ENCODE results near the gene CRY2. TPM values are rescaled to one million over a fixed set of nuclear protein-coding genes. Genes with fewer than 3 reads are reported as not detected.
"Not testable (repeated sequence)": the region's sequence is repeated elsewhere in the genome, so short reads cannot be mapped to it uniquely, and the experiment has no call there.

Gene CRY2
- total RNA-seq, 1 donor from 2014 or later: 23.8 TPM

GRCh38 chr11:45832811-45833441, 14.3 kb upstream of the CRY2 start:
- Mint-ChIP-seq H3K27me3 (ENCODE audit: unreplicated experiment) (peaks cover 3% of the 10 kb centered on the region), H3K27ac (ENCODE audit: unreplicated experiment) (no peak overlapping the region), H3K36me3 (ENCODE audit: low read depth, unreplicated experiment) (no peaks in the 10 kb centered on the region), H3K4me1 (ENCODE audit: unreplicated experiment) (no peaks in the 10 kb centered on the region), H3K9me3 (ENCODE audit: unreplicated experiment) (no peaks in the 10 kb centered on the region), H3K4me3 (ENCODE audit: unreplicated experiment) (no peak overlapping the region)
- DNase-seq (ENCODE audit: low spot score): no peak
- no peak for TF ChIP-seq CTCF (IDR thresholded peaks at IDR 0.05; ENCODE audit: unreplicated experiment)

- peaks cover 3% of the 10 kb centered on the region for H3K27me3 Mint-ChIP-seq (ENCODE audit: unreplicated experiment)
- H3K36me3 Mint-ChIP-seq (ENCODE audit: low read depth, unreplicated experiment): no peaks in the 10 kb centered on the region
- H3K9me3 Mint-ChIP-seq (ENCODE audit: unreplicated experiment): no peaks in the 10 kb centered on the region
- H3K4me3 Mint-ChIP-seq (ENCODE audit: unreplicated experiment): no peak overlapping the region
- H3K4me1 Mint-ChIP-seq (ENCODE audit: unreplicated experiment): no peaks in the 10 kb centered on the region
- no peak for TF ChIP-seq CTCF (IDR thresholded peaks at IDR 0.05; ENCODE audit: unreplicated experiment)
- DNase-seq (ENCODE audit: low spot score): no peak
- H3K27ac Mint-ChIP-seq (ENCODE audit: unreplicated experiment): no peak overlapping the region
These were observed 13.5 kb upstream of the CRY2 start for GRCh38 chr11:45833761-45834160.

GRCh38 chr11:45834298-45834756, 12.9 kb upstream of the CRY2 start:
- no peaks in the 10 kb centered on the region for H3K9me3 Mint-ChIP-seq (ENCODE audit: unreplicated experiment)
- H3K4me3 Mint-ChIP-seq (ENCODE audit: unreplicated experiment): no peak overlapping the region

GRCh38 chr11:45839204-45839603, 8.1 kb upstream of the CRY2 start:
- Mint-ChIP-seq H3K4me1 (ENCODE audit: unreplicated experiment) (no peaks in the 10 kb centered on the region), H3K4me3 (ENCODE audit: unreplicated experiment) (no peak overlapping the region), H3K9me3 (ENCODE audit: unreplicated experiment) (no peaks in the 10 kb centered on the region), H3K27ac (ENCODE audit: unreplicated experiment) (no peak overlapping the region), H3K36me3 (ENCODE audit: low read depth, unreplicated experiment) (no peaks in the 10 kb centered on the region), H3K27me3 (ENCODE audit: unreplicated experiment) (no peaks in the 10 kb centered on the region)
- no peak for DNase-seq (ENCODE audit: low spot score)
- TF ChIP-seq CTCF (IDR thresholded peaks at IDR 0.05; ENCODE audit: unreplicated experiment): no peak

More at GRCh38 chr11:45834298-45834756, 12.9 kb upstream of the CRY2 start:
- Mint-ChIP-seq H3K36me3 (ENCODE audit: low read depth, unreplicated experiment) (no peaks in the 10 kb centered on the region), H3K27me3 (ENCODE audit: unreplicated experiment) (peaks cover 3% of the 10 kb centered on the region), H3K27ac (ENCODE audit: unreplicated experiment) (no peak overlapping the region), H3K4me1 (ENCODE audit: unreplicated experiment) (no peaks in the 10 kb centered on the region)
- no peak for DNase-seq (ENCODE audit: low spot score)
- TF ChIP-seq CTCF (IDR thresholded peaks at IDR 0.05; ENCODE audit: unreplicated experiment): no peak

- not testable (repeated sequence) for H3K27me3 Mint-ChIP-seq (ENCODE audit: unreplicated experiment)
These were observed 7.0 kb upstream of the CRY2 start for GRCh38 chr11:45840251-45840650.

More at GRCh38 chr11:45840251-45840650, 7.0 kb upstream of the CRY2 start:
- DNase-seq (ENCODE audit: low spot score); H3K27ac Mint-ChIP-seq (ENCODE audit: unreplicated experiment); H3K9me3 Mint-ChIP-seq (ENCODE audit: unreplicated experiment); H3K36me3 Mint-ChIP-seq (ENCODE audit: low read depth, unreplicated experiment); H3K4me3 Mint-ChIP-seq (ENCODE audit: unreplicated experiment); H3K4me1 Mint-ChIP-seq (ENCODE audit: unreplicated experiment): not testable (repeated sequence)
